SK-N-MC (cell line): ENCODE data around the gene NOS3.

Experiments
- EZH2 ChIP-seq: fragments of 200-600 bp; sonication (generic); IDR thresholded peaks from one replicate; pipeline ENCODE4 v1.6.1; 2017; ENCODE audit warnings: antibody characterized with exemption
- FOXP2 ChIP-seq: optimal IDR thresholded peaks from 2 replicates; pipeline ENCODE3; 2011; ENCODE audit warnings: mild to moderate bottlenecking, moderate library complexity; ENCODE audit not compliant: insufficient read depth; ENCODE audit errors: extremely low read length, control extremely low read depth
- POLR2AphosphoS5 ChIP-seq: IDR thresholded peaks from 2 replicates; pipeline ENCODE4 v1.6.1; 2012; ENCODE audit warnings: mild to moderate bottlenecking, low read depth, low read length, borderline replicate concordance

- no peak for TF ChIP-seq EZH2
- no peak for TF ChIP-seq POLR2AphosphoS5
- TF ChIP-seq FOXP2, result no peak
Observed at GRCh38 chr7:151017370-151017952, 26.6 kb downstream of the NOS3 start.
